GM21423 (cell line): Measurements from ENCODE around the gene NDUFB6.
"Not testable (repeated sequence)": the region's sequence is repeated elsewhere in the genome, so short reads cannot be mapped to it uniquely, and the experiment has no call there.

Source experiments
- ATAC-seq: cut with Tn5 transposase; IDR thresholded peaks from one replicate; pipeline ENCODE4 v1.9.1; 2021; ENCODE audit warnings: mild to moderate bottlenecking, moderate library complexity; ENCODE audit not compliant: unreplicated experiment

The NDUFB6 gene

DNA sequence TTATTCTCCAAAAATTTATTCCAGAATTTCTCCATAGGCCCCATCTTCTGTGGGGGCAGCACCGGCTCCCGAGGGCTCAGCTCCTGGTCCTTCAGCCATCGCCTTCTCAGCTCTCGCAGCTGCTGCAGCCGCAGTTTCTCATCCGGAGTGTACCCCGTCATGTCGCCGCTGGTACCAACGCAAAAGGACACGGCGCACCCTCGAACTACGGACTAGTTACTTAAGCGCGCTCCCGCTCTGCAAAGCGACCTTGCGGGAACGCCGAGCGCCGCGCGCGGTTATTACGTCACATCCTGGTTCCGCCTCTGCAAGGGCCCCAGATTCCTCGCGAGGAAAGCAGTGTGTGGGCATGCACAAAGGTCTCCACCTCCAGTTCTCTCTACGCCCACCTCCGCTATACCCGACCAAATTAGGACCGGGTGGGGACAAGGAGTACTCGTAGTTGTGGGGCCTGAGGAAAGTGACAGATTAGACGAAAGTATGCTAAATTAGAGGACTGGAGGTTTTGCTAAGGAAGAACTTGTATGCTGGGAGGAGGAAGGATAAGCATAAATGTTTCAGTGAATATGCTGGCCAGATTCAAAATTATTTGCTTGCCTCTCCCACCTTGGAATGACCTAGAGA lies at the start of gene NDUFB6:
Gene NDUFB6, minus strand, starts transcription at position 260 of the 624 bp plus-strand sequence. Its CDS starts 99 bp downstream, at position 161.
- peak; percentile 89 for ATAC-seq

- no peak for ATAC-seq
These were observed 45.3 kb upstream of the NDUFB6 start for GRCh38 chr9:32618261-32618660.

DNA sequence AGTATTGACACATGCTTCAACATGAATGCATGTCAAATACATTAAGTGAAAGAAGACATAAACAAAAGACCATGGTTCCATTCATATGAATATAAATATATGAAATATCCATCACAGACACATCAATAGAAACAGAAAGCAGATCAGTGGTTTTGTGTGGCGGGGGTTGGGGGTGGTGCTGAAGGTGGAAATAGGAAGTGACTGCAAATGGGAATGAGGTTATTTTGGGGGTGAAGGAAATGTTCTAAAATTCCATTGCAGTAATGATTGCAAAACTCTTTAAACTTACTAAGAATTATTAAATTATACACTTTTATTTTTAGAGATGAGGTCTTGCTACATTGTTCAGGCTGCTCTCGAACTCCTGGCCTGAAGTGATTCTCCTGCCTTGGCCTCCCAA lies 33.9 kb upstream of the NDUFB6 start:
- no peak for ATAC-seq

DNA sequence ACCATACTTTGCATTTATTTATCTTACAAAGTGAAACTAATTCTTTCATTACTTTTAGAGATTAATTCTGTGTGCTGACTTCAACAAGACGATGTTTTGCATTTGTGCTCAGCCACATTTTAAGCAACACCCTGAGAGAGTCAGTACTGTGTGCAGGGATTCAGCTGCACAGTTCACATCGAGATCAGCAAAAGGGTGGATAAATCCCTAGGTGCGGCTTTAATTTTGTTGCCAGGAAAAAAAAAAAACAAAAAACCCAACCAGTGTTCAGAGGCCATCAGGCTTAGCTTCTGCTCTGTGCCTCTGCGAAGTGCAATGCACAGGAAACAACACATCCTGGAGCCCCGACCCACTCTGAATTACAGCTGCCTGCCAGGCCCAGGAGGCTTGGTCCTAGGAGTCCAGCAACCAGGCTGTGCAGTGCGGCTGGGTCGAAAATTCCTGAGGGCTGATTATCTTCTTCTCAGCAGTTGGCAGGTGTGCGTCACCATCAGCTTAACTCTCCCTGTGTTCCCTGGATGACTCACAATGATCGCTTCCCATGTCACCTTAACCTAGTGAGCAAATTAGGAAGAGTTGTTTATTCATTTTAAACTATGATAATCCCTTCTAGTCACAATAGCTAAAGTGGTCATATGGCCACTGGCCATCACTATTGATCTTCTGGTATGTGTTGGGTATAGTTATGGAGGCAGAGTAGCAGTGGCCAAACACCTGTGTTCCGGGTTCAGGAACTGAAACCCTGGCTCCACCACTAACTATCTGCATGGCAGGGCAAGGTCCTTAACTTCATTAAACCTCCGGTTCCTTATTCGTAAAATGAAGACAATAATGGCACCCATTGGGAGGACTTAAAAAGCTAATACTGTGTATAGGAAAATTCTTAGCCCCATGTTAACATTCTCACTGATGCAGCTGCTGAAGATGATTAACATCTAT lies 31.2 kb upstream of the NDUFB6 start:
- peak; percentile 77 for ATAC-seq

DNA sequence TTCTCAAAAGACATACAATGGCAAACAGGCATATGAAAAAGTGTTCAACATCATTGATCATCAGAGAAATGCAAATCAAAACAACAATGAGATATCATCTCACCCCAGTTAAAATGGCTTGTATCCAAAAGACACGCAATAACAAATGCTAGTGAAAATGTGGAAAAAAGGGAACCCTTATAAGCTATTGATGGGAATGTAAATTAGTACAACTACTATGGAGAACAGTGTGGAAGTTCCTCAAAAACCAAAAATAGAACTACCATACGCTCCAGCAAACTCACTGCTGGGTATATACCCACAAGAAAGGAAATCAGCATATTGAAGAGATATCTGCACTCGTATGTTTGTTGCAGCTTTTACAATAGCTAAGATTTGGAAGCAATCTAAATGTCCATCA lies 26.1 kb upstream of the NDUFB6 start:
- not testable (repeated sequence) for ATAC-seq

- ATAC-seq, result no peak
These were observed 24.0 kb upstream of the NDUFB6 start for GRCh38 chr9:32596936-32597335.

DNA sequence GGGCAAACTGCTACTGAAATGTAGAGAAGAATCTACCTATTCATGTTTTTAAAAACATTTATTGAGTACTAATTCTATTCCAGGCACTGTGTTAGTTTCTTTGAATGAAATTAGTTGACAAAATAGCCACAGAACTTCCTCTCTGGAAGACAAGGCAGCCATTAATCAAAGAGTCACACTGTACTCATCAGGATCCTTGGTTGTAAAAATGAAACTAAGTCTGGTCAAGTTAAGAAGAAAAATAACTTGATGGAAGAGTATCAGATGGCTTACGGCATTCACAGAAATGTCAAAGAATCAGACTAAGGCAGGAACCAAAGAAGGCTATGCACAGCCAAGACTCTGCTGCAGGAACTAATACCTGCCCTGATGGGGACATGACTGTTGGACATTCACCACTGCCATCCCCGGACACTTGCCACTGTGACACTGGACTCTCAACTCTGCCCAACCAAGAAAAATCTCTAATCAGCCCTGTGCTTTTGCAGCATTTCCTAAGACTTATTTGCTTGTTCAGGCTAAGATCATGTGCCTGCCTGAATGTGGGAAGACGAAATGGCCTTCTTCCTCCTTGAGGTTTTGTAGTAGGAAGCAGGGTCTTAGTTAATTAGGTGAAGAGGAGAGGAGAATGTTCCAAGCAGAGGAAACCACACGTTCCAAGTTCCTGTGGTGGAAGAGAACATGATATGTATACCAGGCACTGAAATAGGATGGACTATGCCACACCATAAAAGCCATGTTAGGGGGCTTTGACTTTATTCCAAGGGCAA lies 23.3 kb upstream of the NDUFB6 start:
- ATAC-seq, result no peak

GRCh38 chr9:32590898-32591297 lies 17.9 kb upstream of the NDUFB6 start:
- ATAC-seq, result no peak

DNA sequence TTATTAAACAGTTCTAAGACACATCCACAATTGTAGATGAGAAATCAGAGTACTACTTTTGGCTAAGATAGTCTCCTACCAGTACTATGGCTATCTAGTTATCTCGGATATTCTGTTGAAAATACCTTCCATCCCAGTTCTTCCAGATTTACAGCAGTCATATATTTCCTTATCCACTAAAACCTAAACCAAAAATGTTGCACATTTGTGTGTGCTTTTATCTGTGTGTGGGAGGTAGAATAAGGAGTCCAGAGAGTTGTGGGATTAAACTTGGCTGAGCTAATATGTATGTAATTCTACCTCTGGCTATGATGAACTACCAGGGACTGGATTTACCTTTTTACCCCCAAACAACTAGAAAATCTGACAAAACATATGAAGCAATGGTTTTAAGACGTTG lies 17.5 kb upstream of the NDUFB6 start:
- ATAC-seq, result no peak

DNA sequence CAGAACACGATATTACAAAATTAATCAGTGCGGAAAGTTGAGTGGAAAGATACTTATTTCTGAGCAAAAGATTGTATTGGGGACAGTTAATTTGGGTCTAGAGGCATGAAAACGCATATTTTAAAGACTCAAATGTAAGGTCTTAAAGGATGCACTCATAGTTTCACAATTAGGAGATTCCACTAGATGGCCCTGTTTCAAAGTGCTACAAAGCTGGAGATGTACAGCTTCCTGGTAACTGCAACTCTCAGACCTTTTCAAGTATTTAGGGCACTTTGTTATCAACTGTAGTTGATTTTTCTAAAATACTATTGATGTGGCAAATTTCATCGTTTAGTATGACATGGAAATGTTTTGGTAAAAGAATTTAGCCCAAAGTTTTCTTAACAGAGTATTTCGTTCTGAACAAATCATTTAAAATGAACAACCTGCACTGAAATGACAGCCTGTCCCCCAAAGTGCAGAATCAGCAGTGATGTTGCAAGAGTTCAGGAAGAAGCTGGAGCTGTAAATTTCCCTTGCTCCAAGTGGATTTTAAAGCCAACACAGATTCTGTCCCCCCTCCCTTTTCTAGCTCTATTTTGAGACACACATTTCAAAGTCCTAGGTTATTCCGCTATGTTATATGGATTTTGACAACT lies 16.2 kb upstream of the NDUFB6 start:
- peak; percentile 65 for ATAC-seq

- no peak for ATAC-seq
These were observed 14.9 kb upstream of the NDUFB6 start for GRCh38 chr9:32587901-32588300.

DNA sequence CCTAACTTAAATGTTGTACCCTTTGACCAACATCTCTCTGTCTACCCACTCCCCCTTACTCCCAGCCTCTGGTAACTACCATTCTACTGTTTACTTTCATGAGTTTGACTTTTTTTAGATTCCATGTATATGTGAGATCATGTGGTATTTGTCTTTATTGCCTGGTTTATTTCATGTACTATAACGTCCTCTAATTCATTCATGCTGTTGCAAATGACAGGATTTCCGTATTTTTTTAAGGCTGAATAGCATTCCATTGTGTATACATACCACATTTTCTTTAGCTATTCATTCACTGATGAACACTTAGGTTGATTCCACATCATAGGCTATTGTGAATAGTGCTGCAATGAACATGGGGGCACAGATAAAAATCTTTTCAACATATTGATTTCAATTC lies 11.8 kb upstream of the NDUFB6 start:
- no peak for ATAC-seq

GRCh38 chr9:32581512-32582143 lies 8.7 kb upstream of the NDUFB6 start:
- ATAC-seq, result no peak

GRCh38 chr9:32580631-32581300 lies 7.8 kb upstream of the NDUFB6 start:
- ATAC-seq, result no peak

- no peak for ATAC-seq
These were observed 6.9 kb upstream of the NDUFB6 start for GRCh38 chr9:32579706-32580331.

DNA sequence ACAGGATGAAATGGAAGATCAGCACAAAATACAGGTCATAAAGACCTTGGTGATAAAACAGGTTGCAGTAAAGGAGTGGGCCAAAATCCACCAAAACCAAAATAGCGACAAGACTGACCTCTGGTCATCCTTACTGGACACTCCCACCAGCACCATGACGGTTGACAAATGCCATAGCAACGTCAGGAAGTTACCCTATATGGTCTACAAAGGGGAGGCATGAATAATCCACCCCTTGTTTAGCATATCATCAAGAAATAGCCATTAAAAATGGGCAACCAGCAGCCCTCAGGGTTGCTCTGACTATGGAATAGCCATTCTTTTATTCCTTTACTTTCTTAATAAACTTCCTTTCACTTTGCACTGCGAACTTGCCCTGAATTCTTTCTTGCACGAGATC lies 6.0 kb upstream of the NDUFB6 start:
- ATAC-seq, result no peak

DNA sequence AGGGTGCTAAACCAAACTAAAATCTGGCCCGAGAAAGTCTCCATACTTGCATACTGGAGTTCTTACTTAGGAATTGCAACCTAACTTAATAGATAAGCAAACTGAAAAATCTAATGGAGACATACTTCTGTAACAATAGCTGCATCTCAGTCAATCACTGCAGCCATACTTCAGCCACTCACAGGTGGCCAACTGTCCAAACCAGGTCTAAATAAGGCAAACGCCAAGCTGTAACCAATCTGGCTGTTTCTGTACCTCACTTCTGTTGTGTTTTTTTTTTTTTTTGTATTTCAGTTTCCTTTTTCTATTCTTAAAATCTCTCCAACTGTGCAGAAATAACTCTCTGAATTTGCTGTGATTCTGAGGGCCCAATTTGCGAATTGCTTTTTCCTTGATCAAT lies 4.4 kb upstream of the NDUFB6 start:
- no peak for ATAC-seq

DNA sequence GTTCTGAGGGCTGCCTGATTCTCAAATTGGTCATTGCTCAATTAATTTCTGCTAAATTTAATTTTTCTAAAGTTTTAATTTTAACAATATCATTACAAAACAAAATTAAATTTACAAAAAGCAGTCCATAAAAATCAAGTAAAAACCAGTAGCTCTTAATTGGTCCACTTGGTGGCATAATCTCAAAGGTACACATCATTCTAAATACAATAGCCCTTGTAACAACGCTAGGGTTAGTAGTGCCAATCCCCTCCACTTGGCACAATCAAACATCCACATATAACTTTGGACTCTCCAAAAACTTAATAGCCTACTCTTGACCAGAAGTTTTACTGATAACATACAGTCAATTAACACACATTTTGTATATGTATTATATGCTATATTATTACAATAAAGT lies 1.9 kb upstream of the NDUFB6 start:
- no peak for ATAC-seq

DNA sequence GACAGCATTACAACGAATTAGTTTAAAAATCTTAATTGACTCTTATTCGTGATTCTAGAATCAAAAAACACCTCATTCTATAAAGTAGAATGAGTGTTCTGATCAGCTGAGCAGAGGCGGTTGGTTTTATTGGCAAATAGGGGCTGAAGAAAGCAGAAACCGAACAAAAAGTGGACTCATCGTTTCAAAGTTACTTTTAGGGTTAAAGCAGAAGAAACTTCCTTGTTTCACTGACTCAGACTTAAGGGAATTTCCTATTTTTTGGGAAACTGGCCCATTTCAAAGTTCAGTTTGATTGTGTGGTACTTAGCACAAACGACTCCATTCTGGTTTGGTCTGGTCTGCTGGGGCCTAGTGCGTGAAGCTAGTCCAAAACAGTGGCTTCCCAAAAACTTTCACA lies 862 bp upstream of the NDUFB6 start:
- ATAC-seq, result no peak
